ENCODE results near the gene PTPRM. TPM values are rescaled to one million over a fixed set of nuclear protein-coding genes. Genes with fewer than 3 reads are reported as not detected.

PTPRM gene
- total RNA-seq, 1 experiment from 2014 or later, result 6.2 TPM

DNA sequence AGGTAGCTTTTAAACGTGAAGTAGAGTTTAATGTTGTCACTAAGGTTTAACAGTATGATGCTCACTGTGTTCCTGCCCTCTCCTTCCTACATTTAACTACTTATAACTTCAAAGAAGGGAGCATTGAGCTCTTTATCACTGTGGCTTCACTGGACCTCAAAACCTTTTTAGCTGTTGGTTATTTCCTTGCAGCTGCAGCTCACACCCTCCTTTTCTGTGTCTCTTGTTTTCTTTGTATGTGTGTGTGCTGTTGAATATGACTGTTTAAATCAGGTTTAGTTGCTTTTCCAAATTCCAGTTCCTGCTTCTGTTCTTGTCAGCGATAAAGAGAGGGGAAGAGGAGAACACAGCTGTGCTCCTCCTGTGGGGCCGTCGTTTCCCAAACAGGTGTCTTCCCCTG, 208.0 kb downstream of the PTPRM start:
- Histone ChIP-seq H3K9ac (ENCODE audit: extremely low read depth, insufficient read length, low read length) (no peak overlapping the region), H3K27ac (ENCODE audit: insufficient read length, low read depth, low read length) (no peak overlapping the region), H4K5ac (ENCODE audit: insufficient read length, low read depth, low read length) (no peak overlapping the region), H3K18ac (ENCODE audit: insufficient read length, low read depth, low read length) (no peak overlapping the region), H2BK5ac (ENCODE audit: insufficient read length, low read length) (no peak overlapping the region), H3K9me3 (ENCODE audit: control insufficient read depth, low read depth, low read length) (no peaks in the 10 kb centered on the region), H2BK15ac (ENCODE audit: low read depth, low read length) (no peak overlapping the region), H2AK5ac (ENCODE audit: insufficient read length, low read length) (no peak overlapping the region), H3K4ac (ENCODE audit: low read depth, low read length) (no peak overlapping the region), H2AFZ (ENCODE audit: low read length) (no peak overlapping the region), H4K8ac (replicated peaks; ENCODE audit: insufficient read length, low read depth, low read length) (no peak overlapping the region), H3K4me1 (ENCODE audit: insufficient read depth, low read length) (no peaks in the 10 kb centered on the region), H2BK12ac (ENCODE audit: insufficient read length, low read depth, low read length) (no peak overlapping the region), H3K79me2 (ENCODE audit: insufficient read depth, low read length) (no peaks in the 10 kb centered on the region), H2BK20ac (ENCODE audit: low read depth, low read length, poor library complexity, severe bottlenecking) (no peak overlapping the region), H3K56ac (ENCODE audit: insufficient read length, low read depth, low read length) (no peak overlapping the region), H3K4me2 (ENCODE audit: insufficient read depth, insufficient read length, low read length) (no peak overlapping the region), H4K20me1 (ENCODE audit: control insufficient read depth, insufficient read depth, insufficient read length) (no peaks in the 10 kb centered on the region), H3K23ac (ENCODE audit: insufficient read length, low read depth, low read length) (no peak overlapping the region), H3K23me2 (ENCODE audit: insufficient read length, low read depth, low read length, poor library complexity, severe bottlenecking) (no peaks in the 10 kb centered on the region), H2BK120ac (ENCODE audit: low read depth, low read length, poor library complexity, severe bottlenecking) (no peak overlapping the region), H3K14ac (ENCODE audit: insufficient read depth, low read length) (no peak overlapping the region), H3T11ph (ENCODE audit: low read length) (no peak overlapping the region), H3K79me1 (ENCODE audit: insufficient read depth, low read depth, low read length, poor library complexity, severe bottlenecking) (no peaks in the 10 kb centered on the region), H3K27me3 (ENCODE audit: insufficient read depth, low read length) (no peaks in the 10 kb centered on the region), H4K91ac (ENCODE audit: insufficient read length, low read depth, low read length) (no peak overlapping the region)
- no peak overlapping the region for H3K4me3 Mint-ChIP-seq
- H3K9me3 Mint-ChIP-seq, result no peaks in the 10 kb centered on the region
- DNase-seq, result no peak
- no peaks in the 10 kb centered on the region for H3K4me1 Mint-ChIP-seq
- WGBS (ENCODE audit: extremely low coverage, insufficient read length, low lambda C conversion rate), result no CpG with 5 or more reads among the region's 4 CpGs
- H3K36me3 Mint-ChIP-seq (ENCODE audit: insufficient read depth in 1 of 3, low read depth in 3 of 3), result no peaks in the 10 kb centered on the region
- no peak overlapping the region for H3K27ac Mint-ChIP-seq
- no peaks in the 10 kb centered on the region for H3K27me3 Mint-ChIP-seq (ENCODE audit: low read depth)
- TF ChIP-seq CTCF (conservative IDR thresholded peaks at IDR 0.05), result no peak
